GM10266 (cell line): ENCODE results near the gene C5orf22.

Source experiments
- DNase-seq: peaks from one replicate; pipeline ENCODE4 v3.0.0; 2012; ENCODE audit errors: extremely low spot score
- CTCF ChIP-seq: IDR thresholded peaks from 2 replicates; pipeline ENCODE4 v1.5.1; 2012; ENCODE audit warnings: mild to moderate bottlenecking, low read depth; ENCODE audit not compliant: control insufficient read depth, insufficient read depth; ENCODE audit errors: missing control alignments

C5orf22 gene

GRCh38 chr5:31496301-31496700, 35.8 kb upstream of the C5orf22 start:
- no peak for TF ChIP-seq CTCF
- DNase-seq = no peak

GRCh38 chr5:31496891-31497290, 35.2 kb upstream of the C5orf22 start:
- no peak for DNase-seq
- TF ChIP-seq CTCF = no peak

- no peak for DNase-seq
- no peak for TF ChIP-seq CTCF
Observed at GRCh38 chr5:31500256-31500655, 31.8 kb upstream of the C5orf22 start.

- no peak for TF ChIP-seq CTCF
Observed at GRCh38 chr5:31502506-31502905, 29.6 kb upstream of the C5orf22 start.

DNA sequence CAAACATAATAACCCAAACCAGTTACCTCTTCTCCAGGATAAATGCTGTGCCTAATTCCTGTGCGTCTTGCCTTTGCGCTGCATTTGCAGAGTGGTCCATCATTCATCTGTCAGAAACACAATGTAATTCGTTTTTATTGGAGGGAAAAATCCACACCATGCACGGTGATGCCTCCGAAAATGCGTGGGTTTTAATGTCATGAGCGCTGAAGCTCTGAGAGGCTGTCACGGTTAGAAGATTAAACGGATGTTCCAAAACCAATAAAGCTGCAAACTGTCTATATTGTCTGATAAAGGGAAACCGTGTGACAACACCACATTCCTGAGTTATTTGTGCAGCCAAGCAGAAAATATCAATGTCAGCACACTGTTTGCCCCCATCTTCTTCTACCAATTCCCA, 27.6 kb upstream of the C5orf22 start:
- TF ChIP-seq CTCF = no peak
- DNase-seq = no peak

More at GRCh38 chr5:31502506-31502905, 29.6 kb upstream of the C5orf22 start:
- no peak for DNase-seq

- no peak for TF ChIP-seq CTCF
- DNase-seq = no peak
Observed at GRCh38 chr5:31511305-31511704, 20.8 kb upstream of the C5orf22 start.

- no peak for TF ChIP-seq CTCF
- no peak for DNase-seq
Observed at GRCh38 chr5:31516802-31517201, 15.3 kb upstream of the C5orf22 start.
